Stimulated activated CD8-positive, alpha-beta memory T cell treated with anti-CD3 and anti-CD28 coated beads, Interleukin-15, amount 100 ng/mL, for 24 hours (primary cell): Measurements from ENCODE around the gene FRMD4B.
"Not testable (repeated sequence)": the region's sequence is repeated elsewhere in the genome, so short reads cannot be mapped to it uniquely, and the experiment has no call there.

ENCODE experiments used
- DNase-seq: peaks from one replicate; pipeline ENCODE4 v3.0.0-alpha.2; 2020; ENCODE audit warnings: low read depth

The FRMD4B gene

DNA sequence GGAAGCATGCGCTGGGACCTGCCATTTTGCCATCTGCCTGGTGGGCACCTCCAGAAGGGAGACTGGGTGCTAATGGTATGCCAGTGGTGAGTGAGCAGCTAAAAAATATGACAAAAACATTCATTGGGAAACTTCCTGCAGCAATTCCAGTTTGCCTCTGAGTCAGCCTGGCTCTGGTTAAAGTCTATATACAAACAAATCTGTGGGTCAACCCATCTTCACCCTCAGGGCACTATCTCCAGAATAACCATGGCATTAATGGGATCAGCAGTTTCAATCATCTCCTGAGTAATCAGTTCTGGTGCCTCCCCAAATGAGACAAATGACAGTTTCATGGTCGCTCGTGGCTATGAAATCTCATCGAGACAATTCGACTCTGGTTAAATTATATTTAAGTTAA lies 21.5 kb downstream of the FRMD4B start:
- no peak for DNase-seq

DNA sequence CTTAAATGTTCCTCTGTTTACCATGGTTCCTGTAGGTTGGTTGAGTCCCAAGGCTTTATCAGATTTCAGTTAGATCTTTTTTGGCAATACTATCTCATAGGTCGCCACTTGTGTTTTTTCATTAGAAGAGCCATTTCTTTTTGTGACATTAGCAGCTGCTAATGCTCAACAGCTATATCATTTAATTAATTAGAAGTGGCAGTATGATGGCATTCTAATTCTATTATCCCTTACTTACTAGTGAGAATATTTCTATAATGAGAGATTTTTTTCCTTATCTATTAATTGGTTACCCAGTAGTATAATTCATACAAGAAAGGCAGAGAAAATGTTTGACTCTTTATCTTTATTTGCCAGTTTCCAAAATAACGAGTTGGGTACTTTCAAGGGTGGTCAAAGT lies 25.2 kb downstream of the FRMD4B start:
- no peak for DNase-seq

DNA sequence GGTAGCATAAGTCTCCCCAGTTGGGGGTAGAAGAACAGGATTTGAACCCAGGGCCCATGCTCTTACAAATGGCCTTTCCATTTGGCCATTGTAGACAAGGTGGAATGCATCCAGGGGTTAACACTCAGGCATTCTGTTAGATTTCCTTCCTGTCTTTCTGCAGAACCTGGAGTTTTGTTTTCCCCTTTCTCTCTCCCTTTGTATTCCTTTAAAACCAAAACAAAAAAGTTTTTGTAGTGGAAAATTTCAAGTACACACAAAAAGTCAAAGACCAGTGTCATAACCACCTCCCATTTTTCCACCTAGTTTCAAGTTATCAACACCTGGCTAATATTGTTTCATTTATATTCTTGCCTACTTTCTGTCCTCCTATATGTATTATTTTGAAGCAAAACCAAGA lies 26.0 kb downstream of the FRMD4B start:
- DNase-seq: no peak

DNA sequence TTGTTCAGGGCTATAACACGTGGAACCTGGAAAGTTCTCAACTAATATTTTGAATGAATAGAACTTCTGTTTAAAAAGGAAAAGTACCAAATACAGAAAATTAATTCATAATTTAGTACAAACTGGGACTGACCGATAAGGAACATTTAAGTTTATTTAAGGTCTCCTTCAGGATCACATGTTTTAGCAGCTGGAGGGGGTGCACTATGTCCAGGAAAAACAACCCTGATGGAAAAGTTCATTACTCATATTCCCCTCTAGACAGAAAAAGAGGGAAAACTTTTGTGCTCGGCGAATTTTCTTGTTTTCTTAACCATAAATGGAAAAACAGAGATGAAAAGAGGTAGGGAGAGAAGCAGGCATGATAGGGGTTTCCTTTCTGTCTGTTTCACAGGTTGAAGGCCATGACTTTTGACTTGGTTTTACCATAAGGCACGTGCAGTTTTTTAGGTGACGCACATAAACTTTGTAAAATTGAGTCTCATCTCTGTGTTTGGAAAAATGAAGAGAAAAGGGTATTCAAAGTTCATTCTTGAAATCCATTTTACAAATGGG lies 26.5 kb downstream of the FRMD4B start:
- no peak for DNase-seq

DNA sequence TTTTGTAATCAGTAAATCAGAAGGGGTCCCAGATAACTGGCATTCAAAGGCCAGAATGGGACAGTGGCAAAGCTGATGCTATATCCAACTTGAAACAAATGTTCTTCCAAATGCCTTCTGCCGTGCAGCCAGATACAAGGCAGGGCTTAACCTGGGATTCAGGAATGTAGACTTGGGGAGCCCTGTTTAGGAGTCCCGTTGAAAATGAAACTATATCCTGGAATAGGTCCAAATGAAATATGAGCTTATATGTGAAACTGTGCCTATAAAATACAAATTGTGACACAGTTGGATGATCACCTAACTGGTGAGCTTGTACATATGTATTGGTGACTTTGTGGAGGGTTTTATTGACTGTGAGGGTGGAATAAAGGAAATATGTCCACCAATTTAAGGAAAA lies 28.7 kb downstream of the FRMD4B start:
- DNase-seq: no peak

DNA sequence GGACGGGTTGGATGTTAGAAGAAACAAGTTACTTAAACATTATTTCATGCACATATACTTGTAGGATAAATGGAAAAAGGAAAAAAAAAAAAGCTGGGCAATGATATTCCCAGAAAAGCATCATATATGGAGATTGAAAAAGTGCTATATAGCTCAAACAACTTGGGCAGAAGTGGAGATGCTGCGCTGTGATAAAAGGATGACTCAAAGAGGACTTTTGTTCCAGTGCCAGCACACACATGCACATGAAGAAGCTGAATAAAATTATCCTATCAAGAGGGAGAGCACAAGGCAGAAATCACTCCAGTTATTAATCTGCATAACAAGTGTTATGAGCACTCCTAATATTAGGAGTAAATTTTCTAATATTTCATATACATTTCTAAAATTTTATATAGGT lies 30.9 kb downstream of the FRMD4B start:
- no peak for DNase-seq

DNA sequence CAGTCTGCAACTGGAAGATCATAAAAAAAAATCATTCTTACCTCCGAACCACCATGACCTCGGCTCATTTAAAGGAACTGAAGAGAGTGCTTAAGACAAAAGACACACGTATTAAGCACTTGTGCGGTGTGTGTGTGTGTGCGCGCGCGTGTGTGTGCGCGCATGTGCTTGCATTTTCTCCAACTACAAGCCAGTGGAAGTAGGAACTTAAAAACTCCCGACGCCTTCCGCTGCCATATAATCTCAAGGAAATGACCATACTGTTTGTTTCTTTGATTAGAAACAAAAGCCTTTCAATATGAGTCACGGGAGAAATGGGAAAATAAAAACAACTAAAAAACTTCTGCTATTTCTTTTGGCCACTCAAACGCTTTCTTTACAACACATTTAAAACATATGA lies 32.4 kb downstream of the FRMD4B start:
- DNase-seq: no peak

DNA sequence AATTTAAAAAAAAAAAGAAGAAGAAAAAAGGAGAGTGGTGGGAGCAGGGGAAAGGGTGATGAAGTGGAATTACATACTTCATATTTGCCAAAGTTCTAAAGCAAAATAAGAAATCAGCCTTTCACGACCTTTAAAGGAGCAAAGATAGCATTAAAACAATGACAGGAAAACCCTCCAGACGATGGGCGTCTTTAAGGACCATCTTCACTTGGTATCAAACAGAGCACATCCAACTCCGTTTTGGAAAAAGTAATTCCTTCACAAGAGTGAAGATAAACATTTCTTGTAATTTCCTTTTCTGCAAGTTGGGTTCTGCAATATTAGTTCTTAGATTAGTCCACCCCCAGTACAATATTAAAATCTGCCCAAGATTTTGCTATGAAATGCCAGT lies 32.8 kb downstream of the FRMD4B start:
- no peak for DNase-seq

DNA sequence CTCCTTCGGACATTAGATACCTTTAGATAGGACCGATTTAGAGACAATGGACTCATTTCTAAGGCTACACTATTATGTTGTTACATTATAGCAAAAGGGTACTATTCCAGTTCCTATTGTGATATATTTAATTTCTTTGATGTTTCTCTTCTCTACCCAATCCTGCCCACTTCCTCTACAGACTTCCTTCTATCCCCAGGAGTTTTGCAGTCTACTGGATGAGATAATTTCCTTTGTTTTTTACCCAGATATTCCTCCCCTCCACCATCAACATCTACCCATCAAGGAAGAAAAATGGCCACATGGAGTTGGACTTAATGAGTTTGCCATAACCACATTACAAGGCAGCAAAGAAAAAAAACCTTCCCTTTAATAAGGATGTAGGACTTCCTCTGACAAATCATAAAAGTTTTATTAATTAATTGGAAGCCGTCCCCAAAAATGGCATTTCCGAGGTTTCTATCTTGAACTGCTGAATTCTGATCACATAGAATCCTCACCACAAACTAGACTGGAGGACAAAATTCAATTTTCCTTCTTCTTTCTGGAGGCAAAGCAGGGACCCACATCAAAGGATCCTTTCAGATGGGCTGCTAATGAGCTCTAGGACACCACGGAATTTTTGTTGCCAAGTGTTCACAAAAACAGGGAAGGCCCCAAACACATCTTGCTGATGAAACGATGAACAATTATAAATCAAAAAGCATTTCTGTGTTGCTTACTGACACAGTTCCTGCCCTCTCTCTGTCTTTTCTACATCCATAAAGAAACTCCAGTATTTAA lies 33.4 kb downstream of the FRMD4B start:
- no peak for DNase-seq

DNA sequence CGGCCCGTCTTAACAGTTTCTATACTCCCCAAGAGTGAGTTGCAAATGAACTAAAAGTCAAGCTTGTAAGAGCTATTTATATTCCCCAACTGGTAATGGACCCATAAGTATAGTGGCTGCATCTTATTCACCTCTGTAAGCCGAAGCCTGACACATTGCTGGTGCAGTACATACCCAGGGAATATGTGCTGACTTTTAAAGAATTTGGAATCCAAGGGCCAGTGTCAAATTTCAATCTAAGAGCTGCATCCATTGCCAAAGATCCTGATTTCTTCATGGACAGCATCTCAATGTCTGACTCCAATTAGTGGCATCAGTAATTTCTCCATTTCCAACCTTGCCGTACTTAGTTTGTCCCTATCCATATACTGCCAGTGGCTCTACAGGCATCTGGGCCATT lies 42.0 kb downstream of the FRMD4B start:
- DNase-seq: no peak

DNA sequence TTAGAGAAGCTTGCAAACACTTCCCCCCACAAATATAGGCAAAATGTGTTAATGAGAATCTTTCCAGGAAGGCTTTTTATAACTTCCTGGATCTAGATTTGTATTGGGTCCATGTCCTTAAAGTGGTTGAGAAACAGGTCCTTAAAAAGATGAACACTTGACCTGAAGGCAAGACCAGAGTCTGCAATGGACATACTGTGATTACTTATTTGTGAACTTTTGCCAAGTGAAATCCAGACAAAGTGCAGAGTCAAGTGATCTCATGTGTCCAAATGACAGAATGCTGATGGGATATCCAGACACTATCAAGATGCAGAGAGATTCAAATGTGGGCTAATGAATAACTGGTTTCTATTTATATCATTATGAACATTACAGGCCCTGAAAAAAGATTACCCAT lies 43.8 kb downstream of the FRMD4B start:
- no peak for DNase-seq

DNA sequence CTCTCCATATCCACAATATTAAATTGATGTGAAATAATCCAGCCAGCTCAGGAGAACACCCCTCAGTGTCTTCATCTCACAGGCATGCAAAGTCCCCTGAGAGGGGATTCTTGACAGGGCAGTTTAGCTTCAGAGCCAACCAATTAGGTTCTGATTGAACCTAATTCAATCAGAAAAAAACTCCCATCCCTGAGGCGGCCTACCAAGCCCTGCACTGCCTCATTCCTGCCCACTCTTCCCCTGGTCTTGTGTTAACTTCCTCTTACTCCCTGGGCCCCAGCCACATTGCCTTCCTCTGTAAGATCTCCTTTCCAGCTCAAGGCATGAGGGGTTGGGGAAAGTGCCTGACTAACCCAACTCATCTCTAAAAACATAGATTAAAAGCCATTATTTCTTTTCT lies 46.1 kb downstream of the FRMD4B start:
- no peak for DNase-seq

DNA sequence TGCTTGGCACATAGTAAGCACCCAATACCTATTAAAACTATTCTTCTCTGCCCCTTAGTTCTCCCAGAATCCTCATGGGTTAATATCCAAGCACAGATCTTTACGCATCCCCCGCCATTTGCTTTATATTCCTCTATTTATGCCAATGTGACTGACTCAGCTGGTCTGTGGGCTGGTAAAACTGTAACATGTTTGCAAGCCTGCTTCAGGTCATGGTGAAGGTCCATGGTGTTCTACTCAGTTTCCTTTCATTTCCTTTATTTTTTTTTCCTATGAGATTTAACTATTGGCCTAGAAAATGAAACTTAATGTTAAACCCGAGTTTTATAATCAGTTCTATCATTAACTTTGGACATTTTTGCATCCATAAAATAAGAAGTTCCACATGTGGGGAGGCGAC lies 47.0 kb downstream of the FRMD4B start:
- no peak for DNase-seq

DNA sequence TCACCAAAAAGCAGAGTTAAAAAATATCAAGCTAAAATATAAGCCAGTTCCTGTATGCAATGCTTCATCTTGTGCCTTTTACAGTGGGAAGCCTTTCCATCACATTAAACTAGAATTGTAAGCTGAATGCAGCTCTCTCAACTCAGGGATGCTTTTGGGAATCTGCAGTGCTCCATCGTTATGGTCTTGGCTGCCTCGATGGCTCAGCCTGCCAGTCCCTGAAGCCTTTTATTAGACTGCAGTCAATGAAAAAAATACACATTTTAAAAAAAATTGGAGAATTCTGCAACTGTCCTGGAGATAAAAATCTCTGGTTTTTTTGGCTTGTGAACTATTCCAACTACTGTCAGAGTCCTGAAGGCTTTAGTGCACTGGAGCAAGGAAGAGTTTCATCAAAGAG lies 53.0 kb downstream of the FRMD4B start:
- no peak for DNase-seq

DNA sequence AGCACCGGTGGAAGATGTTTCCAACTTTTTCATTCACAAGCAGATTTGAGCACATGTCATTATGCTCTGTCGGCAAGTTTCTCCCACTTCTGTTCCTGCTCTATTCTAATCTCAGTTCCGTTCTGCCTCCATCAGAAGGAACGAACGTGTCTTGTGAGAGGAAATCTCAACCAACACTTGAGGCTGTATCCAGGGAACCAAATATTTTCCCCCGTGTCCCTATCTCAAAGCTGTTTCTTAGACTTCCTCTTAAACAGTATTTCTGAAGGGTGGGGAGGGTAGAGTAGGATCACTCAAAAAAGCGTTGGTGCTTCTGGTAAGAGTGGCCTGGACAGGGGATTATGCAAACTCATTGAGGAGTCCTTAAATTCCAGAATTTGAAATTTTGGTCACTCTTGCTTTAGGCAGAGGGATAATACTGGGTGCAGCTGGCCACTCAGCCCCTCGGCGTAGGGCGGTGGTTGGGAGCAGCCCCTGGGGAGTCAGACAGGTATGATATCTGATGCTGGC lies 54.9 kb downstream of the FRMD4B start:
- no peak for DNase-seq

DNA sequence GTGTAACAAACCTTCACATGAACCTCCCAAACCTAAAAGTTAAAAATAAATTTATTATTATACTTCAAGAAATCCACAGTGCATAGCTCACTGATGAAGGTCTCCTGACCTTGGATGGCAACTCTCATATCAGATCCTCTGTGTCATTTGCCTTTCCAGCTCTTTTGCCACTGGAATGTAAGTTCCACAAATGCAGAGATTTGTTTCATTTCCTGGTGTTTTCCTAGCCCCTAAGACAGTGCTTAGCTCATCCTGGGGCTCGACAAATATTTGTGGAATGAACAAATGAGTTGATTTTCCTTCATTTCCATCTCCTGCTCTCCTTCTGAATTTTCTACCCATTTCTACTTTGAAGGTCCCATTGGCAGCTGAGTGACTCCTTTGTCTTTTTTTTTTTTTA lies 56.0 kb downstream of the FRMD4B start:
- DNase-seq: no peak

DNA sequence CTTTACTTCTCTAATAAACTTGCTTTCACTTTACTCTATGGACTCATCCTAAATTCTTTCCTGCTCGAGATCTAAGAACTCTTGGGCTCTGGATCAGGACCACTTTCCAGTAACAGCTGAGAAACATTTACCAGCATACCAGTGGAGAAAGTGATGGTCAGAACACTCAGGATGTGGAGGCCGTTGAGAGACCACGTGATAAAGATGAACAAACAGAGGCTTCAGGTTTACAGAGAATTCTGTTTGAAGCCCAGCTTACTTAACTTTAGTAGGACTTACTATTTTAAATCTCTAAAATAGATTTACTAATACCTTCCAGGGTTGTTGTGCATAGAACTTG lies 57.0 kb downstream of the FRMD4B start:
- DNase-seq: no peak

DNA sequence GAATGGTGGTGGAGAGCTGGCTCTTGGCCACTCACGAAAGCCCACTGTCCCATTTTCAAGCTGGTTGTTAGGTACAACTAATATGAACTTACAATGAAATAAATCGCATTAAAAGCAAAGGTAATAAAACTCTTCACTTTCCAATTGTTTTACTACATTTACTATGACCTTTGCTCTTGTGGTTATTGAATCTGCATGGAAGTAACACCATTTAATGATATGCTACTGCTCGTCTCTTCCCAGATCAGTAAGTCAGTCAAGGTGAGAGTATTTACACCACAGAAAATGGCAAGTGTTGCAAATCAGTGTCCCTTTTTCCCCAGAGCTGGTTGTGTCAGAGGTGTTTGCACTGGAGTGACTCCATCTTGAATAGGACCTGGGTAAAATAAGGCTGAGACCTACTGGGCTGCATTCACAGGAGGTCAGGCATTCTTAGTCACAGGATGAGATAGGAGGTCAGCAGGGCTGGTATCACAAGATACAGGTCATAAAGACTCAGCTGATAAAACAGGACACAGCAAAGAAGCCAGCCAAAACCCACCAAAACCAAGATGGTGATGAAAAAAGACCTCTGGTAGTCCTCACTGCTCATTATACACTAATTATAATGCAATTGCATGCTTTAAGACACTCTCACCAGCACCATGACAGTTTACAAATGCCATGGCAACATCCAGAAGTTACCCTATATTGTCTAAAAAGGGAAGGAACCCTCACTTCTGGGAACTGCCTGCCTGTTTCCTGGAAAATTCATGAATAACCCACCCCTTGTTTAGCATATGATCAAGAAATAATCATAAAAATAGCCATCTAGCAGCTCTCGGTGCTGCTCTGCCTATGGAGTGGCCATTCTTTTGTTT lies 57.6 kb downstream of the FRMD4B start:
- DNase-seq: no peak

DNA sequence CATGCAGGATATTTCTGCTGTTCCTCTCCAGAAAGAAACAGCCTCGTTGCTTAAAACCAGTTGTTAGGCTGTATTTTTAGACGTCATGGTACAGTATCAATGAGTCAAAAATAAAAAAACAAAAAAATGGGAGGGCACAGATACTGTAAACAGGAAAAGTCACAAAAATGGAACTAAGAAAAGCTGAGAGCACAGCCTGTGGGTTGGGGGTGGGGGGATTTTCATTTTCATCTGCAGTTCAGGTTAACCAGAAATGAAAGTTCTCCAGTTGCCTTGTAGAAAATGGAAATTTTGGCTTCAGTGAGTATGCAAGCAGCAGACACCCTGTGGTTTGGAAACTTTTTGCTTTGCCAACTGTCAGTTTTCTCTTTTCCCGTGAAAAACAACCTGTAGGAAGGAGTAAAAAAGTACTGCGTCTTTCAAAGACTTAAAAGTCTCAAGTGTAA lies 59.0 kb downstream of the FRMD4B start:
- DNase-seq: no peak

DNA sequence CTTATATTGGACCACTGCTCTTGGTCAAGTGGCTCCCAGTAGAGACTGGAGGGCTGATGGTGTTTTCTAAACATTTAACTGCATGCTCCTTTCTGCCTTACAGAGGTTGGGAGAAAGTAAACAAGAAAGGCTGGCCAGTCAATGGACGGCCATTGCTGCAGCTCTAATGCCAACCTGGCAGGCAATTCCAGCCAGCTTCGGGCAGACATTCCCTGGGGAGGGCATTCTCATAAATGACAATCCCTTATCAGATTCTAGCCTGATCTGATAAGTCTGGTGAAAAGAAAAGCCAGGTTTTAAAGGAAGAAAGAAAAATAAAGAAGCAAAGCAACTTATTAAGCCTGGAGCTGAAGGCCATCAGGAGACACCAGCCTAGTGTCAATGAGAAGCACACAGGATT lies 60.7 kb downstream of the FRMD4B start:
- no peak for DNase-seq

DNA sequence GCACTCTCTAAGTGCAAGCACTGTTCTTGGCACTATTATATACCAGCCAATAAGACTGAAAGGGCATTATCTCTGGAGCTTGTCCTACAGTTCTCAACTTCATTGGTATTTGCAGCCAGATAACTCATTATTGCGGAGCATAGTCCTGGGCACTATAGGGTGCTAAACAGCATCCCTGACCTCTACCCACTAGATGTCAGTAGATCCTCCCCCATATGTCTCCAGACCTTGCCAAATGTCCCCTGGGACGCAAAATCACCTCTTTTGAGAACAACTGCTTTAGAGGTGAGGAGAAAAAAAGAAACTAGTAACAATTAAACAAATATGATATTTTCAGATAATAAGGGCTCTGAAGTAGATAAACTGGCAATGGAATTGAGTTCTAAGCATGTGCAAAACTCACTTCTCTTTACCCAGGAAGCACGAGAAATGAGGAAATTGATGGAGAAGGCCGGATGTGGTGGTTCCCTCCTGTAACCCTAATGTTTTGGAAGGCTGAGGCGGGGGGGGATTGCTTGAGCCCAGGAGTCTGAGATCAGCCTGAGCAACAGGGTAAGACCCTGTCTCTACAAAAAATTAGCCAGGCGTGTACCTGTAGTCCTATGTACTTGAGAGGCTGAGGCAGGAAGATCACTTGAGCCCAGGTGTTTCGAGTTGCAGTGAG lies 61.4 kb downstream of the FRMD4B start:
- DNase-seq: no peak

DNA sequence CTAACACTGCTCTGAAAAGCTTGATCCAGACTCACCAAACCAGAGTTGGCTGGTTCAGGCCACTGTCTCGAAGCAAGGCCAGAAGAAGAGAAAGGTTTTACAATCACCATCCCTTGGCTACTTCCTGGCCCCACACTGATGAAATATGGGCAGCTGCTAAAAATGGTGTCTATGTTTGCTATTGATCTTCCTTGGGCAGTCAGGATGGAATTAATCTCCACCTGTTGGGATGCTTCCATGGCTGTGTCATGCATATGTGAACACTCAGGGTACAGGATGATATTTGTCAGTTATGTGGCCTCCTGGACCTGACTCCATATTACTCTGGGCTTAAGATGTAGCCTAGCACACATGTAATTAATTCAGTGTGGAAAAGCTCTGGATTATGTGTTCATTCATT lies 61.9 kb downstream of the FRMD4B start:
- no peak for DNase-seq

DNA sequence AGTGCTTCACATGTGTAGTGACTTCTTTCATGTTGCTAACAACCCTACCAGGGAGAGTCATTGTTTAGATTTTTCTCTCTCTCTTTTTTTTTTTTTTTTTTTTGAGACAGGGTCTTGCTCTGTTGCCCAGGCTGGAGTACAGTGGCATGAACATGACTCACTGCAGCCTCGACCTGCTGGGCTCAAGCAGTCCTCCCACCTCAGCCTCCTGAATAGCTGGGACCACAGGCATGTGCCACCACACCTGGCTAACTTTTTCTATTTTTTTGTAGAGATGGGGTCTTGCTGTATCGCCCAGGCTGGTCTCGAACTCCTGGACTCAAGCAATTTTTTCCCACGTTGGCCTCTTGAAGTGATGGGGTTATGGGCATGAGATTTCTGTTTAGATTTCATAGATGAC lies 63.4 kb downstream of the FRMD4B start:
- DNase-seq: not testable (repeated sequence)
